HTERT RPE-1 (cell line): ENCODE measurements around the gene KCND3.

Experiments used
- in situ Hi-C: fragments of 300-500 bp; cut with MboI; formaldehyde crosslinking; loops from 4 replicates; pipeline ENCODE4 v1.14.3; 2020; ENCODE audit warnings: low sequenced_read_pairs

The KCND3 gene

DNA sequence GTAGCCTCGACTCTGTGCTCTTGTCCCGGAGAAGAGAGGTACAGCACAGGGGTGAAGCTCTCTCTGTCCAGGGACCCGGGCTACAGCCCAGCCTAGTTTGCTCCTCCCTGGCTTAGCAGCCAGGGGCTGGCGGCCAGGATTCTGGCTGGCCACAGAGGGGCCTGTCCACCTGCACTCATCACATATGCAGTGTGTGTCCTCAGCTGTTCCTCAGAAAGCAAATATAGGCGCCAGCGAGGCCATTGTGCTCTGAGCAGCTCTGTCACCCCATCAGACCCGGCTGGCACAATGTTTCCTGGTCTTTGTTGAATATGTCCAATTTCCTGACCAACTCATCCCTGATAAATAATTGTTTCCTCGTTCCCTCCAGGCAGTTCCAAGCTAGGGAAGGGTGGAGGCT is 28.5 kb downstream of the KCND3 start:
- in situ Hi-C loops: no loop called here

DNA sequence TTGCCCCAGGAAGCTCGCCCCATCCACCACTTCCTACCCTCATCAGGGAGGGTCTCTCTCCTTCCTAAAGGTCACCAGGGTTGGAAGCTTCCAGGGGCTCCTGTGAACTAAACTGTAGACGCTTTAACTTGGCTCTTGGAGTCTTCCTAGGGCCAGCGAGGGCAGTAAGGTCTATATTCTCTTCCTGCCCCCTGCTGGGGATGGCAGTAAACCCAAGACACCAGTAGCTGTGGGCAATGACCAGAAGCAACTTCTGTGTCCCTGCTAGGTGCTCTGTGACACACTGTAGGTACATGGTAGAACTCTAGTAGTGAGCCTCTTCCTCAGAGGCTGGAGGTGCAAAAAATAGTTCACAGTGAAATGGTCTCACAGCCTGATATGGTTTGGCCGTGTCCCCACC is 30.0 kb downstream of the KCND3 start:
- in situ Hi-C loops: no loop called here

GRCh38 chr1:111958851-111959250 is 30.6 kb downstream of the KCND3 start:
- in situ Hi-C loops: no loop called here

GRCh38 chr1:111958075-111958474 is 31.4 kb downstream of the KCND3 start:
- in situ Hi-C loops: no loop called here

- in situ Hi-C loops: no loop called here
Measured at GRCh38 chr1:111956155-111956771, 33.2 kb downstream of the KCND3 start.

- in situ Hi-C loops: no loop called here
Measured at GRCh38 chr1:111955755-111956154, 33.7 kb downstream of the KCND3 start.

GRCh38 chr1:111953797-111954196 is 35.7 kb downstream of the KCND3 start:
- in situ Hi-C loops: no loop called here

DNA sequence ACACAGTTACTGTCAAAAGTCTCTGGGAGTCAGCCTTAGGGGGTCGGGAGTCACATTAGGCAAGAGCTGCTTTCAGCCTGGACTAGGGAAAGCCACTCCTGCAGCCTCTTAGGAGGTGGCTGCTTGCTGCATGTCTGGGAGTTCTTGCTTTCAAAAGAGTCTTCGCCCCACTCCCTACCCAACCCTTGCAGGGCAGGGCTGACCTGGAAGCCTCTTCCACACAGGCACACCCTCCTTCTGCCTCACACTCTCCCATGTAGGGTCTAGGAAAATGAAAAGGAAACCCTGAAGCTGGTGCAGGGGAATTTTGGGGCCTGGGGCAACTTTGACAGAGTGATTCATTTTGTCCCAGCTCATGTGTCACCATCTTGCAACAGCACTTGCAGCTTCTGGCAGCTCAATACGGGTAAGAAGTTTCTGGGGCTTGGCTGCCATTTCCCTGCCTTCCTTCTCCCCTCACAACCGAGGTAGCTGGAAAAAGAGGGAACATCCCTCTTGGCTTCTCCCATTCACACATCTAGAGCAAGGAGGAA is 37.3 kb downstream of the KCND3 start:
- in situ Hi-C loops: no loop called here

- in situ Hi-C loops: no loop called here
Measured at GRCh38 chr1:111948209-111949171, 41.0 kb downstream of the KCND3 start.

DNA sequence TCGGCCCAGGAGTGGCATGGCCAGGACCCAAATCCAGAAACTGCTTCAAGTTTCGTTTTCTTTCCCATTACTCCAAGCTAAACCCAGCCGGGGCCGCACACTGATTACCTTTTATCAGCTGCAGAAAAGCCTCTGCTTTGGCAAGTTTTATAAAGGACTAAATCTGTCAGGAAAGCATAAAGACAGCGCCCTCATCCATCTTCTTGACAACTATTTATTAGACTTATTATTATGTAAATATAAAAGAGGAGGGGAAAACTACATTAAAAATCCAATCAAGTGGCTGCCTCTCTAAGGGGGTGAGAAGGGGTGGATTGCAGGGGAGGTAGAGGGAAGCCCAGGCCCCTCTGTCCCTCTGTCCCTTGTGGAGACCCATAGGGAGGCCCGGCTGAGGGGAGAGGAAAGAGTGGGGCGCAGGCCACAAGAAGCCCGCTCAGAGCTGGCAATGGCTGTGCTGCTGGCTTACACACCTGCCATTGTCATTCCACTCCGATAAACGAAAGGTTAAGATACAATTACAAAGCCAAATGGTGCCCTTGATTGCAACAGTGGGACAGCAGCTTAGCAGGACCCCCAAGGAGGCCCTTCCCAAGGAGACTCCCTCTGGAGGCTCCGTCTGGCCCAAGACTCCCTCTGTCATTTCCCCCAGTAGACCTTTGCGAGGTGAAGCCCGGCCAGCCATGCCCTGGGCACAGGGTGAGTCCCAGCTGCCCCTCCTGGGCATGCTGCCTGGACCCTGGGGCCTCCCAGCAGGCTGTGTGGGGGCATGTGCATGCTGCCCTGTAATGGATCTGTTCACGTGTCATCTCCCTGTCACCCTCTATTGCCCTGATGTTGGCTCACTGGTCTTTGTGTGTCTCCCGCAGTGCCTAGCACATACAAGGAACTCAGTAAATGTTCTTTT is 45.4 kb downstream of the KCND3 start:
- in situ Hi-C loops: no loop called here

DNA sequence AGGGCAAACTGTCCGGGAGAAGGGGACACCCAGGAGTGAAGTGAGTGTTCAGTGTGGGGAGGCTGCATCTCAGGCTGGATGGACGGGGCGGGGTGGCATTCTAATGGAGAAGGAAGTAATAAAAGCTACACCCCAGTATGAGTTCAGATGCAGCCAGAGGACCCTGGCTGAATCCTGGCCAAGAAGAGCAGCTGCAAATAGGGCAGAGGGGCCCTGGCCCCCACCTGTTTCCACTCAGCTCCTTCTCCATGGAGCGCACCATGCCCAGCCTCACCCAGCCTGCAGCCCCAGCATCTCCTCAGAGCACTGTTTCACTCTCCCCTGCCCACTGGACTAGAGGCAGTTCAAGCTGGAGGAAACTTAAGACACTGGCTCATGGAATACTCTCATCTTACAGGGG is 46.4 kb downstream of the KCND3 start:
- in situ Hi-C loops: no loop called here

DNA sequence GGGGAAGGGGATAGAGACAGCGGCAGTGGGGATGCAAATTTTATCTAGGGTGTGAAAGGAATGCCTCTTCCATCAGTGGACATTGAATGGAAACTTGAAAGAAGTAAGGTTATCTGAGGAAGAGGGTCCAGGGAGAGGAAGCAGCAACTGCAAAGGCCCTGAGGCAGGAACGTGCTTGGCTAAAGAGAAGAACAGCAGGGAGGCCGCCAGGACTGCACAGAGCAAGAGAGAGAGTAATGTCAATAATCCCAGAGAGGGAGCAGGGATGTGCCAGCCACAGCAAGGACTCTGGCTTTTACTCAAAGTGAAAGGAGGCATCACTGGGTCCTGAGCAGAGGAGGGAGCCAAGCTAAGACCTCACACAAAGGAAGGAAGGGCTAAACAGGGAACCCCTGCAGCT is 50.9 kb downstream of the KCND3 start:
- in situ Hi-C loops: no loop called here

- in situ Hi-C loops: no loop called here
Measured at GRCh38 chr1:111938123-111938522, 51.3 kb downstream of the KCND3 start.

DNA sequence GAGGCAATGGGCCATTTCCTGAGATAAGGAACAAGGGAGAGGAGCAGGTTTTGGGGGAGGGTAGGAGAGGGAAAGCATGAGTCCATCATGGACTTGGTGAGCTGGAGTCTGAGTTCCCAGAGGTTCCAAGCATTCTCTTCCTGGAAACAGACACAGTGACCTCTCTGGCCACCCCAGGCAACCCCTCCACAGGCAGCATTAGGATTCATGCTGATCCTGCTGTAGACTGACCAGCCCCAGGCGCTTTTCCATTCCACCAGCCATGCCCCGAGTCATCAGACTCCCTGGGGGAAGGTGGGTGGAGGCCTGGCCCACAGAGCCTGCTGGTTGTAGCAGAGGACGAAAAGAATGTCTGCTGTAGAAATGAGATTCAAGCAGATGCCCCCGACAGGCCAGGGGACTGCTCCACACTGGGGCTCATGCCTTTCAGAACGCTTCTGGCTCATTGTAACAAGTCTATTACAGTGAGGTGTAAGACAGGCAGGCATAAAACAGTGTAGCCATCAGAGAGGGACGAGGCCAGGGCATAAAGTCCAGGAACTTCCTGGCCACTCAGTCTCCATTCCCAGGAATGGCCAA is 52.2 kb downstream of the KCND3 start:
- in situ Hi-C loops: no loop called here

DNA sequence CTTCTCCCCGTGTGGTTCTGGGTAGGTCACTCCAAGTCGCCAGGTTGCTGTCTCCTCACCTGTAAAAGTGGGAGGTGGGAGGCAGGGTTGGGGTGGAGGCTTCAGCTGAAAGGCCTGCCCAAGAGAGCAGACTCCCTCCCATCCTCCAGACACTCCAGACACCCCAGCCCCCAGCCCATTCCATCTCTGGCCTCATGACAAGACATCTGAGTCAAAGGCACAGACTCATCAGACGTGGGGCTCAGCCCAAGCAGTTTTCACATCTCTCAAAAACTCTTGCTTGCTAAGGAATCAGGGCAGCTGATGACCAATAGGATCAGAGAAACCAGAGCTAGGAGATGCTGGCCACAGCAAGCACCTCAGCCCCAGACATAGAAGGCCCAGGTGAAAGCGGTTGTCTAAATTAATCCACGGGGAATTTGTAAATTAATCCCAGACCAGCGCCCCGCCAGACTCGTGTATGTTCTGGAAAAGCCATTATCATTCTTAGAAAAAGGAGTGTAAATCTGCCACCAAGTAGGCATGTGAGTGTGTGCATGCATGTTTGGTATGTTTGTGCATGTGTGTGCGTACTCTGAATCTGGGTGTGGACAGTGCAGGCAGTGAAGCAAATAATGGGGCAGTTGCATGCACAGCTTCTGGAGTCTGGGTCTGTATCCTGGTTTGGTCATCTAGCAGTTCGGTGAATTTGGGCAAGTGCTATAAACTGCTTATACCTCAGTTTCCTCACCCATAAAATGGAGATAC is 55.2 kb downstream of the KCND3 start:
- in situ Hi-C loops: no loop called here

- in situ Hi-C loops: no loop called here
Measured at GRCh38 chr1:111930356-111930755, 59.1 kb downstream of the KCND3 start.

GRCh38 chr1:111928531-111928930 is 60.9 kb downstream of the KCND3 start:
- in situ Hi-C loops: no loop called here

DNA sequence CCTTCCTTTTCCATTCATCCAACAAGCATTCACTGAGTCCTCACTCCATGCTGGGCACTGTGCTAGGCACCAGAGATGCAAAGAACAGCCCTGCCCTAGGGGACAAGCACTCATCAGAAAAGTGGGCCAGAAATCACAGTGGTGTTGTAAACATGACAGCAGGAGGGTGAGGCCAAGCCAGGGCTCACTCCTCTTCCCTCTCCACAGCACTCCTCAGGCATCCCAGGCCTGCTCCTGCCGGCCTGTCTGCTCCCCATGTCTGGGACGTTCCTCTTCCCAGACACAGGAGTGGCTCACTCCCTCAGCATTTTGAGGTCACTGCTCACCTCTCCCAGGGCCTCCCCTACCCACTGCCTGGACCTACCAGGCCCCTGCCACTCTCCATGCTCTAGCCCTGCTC is 61.8 kb downstream of the KCND3 start:
- in situ Hi-C loops: no loop called here

GRCh38 chr1:111924786-111925185 is 64.7 kb downstream of the KCND3 start:
- in situ Hi-C loops: no loop called here

DNA sequence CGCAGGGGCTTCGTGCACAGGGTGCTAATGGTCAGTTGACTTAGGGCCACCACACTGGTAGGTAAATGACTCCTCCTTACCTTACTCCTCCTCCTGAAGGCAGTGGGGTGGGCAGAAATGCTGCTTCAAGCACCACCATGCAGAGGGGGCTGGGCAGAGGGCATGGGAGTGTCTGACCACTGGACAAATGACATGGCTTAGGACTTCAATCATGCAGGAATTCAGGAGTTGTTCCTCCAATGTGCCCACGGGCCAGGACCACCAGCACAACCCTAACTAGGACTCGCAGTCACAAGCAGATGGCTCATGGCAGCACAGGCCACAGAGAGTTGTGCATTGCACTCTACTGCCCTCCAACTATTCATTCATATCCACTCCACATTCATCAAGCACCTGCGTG is 65.7 kb downstream of the KCND3 start:
- in situ Hi-C loops: no loop called here
